ENCODE measurements around the gene SYT3.
"Not testable (repeated sequence)": the region's sequence is repeated elsewhere in the genome, so short reads cannot be mapped to it uniquely, and the experiment has no call there.

The SYT3 gene

DNA sequence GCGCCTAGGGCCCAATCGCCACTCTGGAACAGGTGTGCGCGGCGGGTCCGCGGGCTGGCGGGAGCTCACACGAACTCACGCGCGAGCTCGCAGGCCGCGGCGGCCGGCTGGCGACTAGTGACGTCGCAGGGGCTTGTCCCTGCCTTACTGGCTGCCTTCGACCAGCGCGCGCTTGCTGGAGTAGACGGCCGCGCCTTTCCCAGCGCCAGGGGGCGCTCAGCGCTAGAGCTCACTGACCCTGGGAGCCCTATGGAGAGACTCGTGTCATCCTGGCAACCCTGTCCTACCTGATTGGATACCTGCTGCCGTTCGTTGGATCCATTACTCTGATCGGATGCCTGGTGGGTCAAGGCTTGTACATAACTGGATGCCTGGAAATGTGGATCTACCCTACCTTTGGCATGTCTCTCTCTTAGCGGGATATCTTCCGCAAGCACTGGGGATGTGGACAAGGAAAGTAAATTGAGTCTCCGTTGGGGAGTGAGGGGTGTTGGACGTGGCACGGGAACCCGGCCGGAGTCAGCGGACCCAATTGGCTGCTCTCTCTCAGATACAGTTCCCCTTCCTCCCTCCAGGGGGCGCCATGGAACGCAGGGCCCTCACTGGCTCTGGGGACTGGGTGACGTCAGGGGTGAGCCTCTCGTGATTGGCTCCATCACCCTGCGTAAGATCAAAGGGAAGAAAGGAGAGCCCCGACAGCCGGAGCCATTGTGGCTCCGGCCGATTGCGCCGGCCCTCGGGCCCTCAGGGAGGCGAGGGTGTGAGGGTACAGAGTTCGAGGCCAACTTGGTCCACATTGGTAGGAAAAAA is 35.2 kb downstream of the SYT3 start:
- not testable (repeated sequence) for DNase-seq (ENCODE audit: low read depth in 2 of 2)

DNA sequence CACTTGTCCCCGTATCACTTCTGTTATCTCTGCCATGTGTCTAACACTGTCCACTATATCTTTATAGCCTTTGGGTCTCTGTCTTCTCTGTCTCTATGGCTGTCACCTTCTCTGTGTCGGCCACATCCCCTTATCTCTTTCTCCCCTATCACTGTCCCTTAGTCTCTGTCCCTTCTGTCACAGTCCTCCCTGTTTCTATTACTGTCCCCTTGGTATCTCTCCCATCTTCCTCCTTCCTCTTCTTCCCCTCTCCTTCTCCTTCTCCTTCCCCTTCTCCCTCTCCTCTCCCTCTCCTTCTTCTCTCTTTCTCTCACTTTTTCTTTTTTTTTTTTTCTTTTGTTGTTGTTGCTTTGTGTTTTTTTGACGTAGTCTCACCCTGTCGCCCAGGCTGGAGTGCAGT is 36.7 kb downstream of the SYT3 start:
- DNase-seq (ENCODE audit: low read depth in 2 of 2) = no peak

DNA sequence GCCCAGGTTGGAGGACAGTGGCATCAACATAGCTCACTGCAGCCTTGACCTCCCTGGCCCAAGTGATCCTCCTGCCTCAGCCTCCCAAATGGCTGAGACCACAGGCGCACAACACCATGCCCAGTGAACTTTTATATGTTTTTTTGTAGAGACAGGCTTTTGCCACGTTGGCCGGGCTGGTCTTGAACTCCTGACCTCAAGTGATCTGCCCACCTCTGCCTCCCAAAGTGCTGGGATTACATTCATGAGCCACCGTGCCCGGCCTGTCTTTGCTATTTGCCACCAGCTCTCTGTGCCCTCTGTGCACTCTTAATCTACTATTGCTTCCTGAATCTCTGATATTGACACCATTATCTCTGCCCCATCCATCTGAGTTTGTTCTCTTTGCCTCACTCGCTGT is 37.2 kb downstream of the SYT3 start:
- DNase-seq (ENCODE audit: low read depth in 2 of 2) = no peak

DNA sequence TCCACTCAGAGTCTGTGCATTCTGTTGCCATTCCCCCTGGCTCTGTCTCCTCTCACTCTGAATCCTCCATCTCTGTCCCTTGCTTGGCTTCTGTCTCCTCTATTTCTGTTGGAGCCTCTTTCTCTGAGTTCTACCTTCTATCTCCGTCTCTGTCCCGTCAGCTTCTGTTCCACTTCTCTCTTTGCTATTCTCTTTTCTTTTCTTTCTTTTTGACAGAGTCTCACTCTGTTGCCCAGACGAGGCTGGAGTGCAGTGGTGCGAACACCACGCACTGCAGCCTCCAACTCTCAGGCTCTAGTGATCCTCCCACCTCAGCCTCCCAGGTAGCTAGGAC is 37.6 kb downstream of the SYT3 start:
- DNase-seq (ENCODE audit: low read depth in 2 of 2) = no peak

DNA sequence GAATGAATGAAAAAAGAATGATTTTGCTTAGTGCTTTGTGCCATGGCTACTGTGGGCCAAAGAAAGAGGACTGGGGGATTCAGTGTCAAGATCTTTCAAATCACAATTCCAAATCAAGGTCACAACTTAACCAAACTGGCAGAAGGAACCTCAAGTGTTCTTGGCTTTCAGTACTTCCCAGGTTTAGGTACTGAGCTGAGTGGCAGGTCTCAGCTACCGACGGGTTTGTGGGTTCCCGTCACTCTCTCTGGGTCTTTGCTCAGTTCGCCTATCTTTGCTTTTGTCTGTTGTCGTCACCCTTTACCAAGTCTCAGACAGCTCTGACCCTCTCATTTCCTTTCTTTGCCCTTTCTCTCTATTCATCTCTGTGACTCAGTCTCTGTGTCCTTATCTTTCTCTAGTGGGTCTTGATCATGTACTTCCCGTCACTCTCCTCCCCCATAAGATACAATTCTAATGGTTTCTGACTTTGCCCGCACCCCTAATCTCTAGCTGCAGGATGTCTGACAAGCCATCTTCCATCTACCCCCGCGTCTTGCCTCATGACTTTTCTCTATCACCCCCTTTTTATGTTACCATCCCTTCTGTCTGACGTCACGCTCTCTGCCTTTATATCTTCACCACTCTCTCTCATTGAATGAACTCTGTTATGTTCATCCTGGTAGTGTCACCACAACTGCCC is 38.1 kb downstream of the SYT3 start:
- DNase-seq (ENCODE audit: low read depth in 2 of 2) = no peak

DNA sequence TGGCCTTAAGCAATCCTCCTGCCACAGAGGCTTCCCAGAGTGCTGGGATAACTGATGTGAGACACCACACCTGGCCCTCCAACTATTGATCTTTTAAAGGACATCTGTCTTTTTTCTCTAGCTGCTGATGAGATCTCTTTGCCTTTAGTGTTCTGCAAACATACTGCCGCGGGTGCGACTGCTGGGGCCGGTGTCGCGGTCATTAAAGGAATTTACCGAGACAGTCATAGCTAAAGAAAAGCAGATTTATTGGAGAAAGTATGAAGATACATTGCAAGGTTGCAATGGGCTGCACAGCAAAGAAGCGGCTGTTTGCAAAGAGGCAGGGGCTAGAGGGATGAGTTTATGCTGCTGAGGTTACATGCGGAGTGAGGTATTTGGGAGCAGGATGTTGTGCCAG is 40.3 kb downstream of the SYT3 start:
- no peak for DNase-seq (ENCODE audit: low read depth in 2 of 2)

DNA sequence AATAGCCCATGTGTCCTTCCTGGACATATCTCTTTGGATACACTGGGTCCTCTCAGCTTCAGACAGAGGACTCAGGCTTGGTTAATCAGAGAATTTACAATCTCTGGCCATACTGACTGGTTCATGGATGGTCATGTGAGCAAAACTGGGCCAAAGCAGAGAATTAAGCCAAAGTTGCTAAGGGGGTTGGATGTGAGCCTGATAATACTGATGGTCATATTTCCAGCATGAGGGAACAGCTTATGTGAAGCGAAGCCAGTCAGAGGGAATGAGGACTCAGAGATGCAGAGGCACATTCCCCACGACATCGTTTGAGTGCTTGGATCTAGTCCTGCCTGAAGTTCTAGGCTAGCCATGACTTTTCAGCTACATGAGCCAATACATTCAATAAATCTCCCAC is 49.5 kb downstream of the SYT3 start:
- DNase-seq (ENCODE audit: low read depth in 2 of 2) = no peak

DNA sequence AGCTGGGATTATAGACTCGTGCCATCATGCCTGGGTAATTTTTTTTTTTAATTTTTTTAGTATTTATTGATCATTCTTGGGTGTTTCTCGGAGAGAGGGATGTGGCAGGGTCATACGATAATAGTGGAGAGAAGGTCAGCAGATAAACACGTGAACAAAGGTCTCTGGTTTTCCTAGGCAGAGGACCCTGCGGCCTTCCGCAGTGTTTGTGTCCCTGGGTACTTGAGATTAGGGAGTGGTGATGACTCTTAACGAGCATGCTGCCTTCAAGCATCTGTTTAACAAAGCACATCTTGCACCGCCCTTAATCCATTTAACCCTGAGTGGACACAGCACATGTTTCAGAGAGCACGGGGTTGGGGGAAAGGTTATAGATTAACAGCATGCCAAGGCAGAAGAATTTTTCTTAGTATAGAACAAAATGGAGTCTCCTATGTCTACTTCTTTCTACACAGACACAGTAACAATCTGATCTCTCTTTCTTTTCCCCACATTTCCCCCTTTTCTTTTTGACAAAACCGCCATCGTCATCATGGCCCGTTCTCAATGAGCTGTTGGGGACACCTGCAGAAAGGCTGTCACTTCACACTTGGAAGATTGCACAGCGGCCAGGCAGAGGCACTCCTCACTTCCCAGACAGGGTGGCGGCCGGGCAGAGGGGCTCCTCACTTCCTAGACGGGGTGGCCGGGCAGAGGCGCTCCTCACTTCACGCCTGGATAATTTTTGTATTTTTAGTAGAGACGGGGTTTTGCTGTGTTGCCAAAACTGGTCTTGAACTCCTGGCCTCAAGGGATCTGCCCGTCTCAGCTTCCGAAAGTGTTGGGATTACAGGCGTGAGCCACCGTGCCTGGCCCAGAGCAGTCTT is 57.7 kb downstream of the SYT3 start:
- DNase-seq (ENCODE audit: low read depth in 2 of 2) = not testable (repeated sequence)

DNA sequence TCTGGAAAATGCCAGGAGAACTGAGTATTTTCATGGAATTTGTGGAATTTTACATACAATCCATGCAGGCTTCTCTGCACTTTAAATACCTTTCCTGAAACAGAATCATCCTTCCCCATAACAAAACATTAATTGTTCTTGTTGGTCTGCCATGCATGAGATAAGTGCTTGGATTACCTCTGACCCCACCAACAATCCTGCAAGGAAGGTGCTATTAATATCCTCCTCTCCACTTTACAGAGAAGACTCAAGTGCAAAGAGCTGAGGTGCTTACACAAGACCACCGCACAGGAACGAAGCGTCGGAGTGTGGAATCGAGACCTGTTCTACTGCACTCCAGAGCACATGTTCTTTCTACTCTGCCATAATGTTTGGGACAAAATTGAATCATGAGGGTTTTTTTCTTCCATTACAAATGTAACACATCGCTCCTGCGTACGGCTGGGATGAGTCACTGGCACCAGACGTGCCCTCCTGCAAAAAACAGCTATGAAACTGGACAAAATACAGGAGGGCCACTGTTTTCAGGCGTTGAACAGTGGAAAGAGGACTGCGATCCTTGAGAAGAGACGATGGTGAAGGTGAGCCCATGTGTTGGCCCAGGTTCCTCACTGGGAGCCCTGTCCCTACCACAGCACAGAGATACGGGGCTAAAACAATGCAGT is 58.6 kb downstream of the SYT3 start:
- no peak for DNase-seq (ENCODE audit: low read depth in 2 of 2)

DNA sequence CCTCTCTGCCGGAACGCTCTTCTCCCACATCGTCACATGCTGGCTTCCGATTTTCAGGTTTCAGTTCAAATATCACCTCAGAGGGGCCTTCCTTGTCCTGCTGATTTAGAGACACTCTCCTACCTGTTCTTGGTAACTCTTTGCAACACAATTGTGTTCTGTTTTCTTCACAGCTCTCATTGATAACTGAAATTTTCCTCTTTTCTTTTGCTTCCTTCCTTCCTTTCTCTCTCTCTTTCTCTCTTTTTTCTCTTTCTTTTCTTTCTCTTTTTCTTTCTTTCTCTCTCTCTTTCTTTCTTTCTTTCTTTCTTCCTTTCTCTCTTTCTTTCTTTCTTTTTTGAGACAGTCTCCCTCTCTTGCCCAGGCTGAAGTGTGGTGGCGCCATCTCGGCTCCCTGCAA is 59.4 kb downstream of the SYT3 start:
- no peak for DNase-seq (ENCODE audit: low read depth in 2 of 2)

DNA sequence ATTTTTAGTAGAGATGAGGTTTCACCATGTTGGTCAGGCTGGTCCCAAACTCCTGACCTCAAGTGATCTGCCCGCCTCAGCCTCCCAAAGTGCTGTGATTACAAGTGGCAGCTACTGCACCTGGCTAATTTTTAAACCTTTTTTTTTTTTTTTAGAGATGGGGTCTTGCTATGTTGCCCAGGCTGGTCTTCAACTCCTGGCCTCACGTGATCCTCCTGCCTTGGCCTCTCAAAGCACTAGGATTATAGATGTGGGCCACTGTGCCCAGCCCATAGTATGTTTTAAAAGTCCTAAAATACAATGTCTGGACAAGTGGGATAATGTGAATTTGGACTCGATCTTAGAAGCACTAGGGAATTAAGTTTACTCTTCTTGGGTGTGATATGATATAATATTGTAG is 62.9 kb downstream of the SYT3 start:
- DNase-seq (ENCODE audit: low read depth in 2 of 2) = not testable (repeated sequence)

DNA sequence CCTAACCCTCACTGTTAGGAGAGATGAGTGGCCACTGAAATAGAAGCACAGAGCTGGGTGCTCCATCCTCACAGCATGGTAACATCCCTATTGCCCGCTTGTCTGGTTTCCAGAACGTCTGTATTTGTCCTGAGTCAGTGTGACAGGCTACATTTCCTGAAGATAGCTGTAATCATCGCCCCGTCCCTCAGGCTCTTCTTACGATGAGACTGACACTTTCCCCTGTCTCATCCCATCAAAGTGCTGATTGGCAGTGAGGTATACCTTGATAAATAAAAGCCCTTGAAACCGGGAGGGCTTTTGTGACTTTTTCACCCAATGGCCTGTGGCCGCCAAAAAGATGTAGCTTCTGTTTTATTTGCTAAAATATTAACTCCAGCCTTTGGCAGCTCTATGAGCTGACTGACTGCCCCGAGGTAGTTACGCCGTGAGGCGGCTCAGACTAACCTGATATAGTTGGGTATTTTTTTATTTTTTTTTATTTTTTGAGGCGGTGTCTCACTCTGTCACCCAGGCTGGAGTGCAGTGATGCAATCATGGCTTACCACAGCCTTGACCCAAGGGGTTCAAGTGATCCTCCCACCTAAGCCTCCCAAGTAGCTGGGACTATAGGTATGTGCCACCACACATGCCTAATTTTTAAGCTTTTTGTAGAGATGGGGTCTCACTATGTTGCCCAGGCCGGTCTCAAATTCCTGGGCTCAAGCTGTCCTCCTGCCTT is 65.8 kb downstream of the SYT3 start:
- no peak for DNase-seq (ENCODE audit: low read depth in 2 of 2)
